Aorta (tissue), 5 donors: ENCODE results near the gene SMAD6. TPM values are rescaled to one million over a fixed set of nuclear protein-coding genes. Genes with fewer than 3 reads are reported as not detected.
A peak's percentile ranks its signal among the peaks of the same experiment; 100 is the strongest.

Experiments
- ATAC-seq: fragments of 200-7000 bp; cut with Tn5 transposase; one replicate; pipeline ENCODE4 v1.9.1; 2022; ENCODE audit warnings: moderate library complexity; ENCODE audit not compliant: low FRiP score
- DNase-seq, 2 donors: peaks; one replicate each; pipeline ENCODE4 v3.0.0-alpha.2; 2020
- H3K27ac ChIP-seq, 2 donors: one replicate each; pipeline ENCODE4 v1.5.1; 2013; ENCODE audit warnings: low read length in 2 of 2, mild to moderate bottlenecking in 2 of 2, moderate library complexity in 2 of 2, control low read depth in 1 of 2, inconsistent platforms in 1 of 2, low read depth in 1 of 2
- H3K27me3 ChIP-seq, 2 donors: one replicate each; pipeline ENCODE4 v1.6.1; 2013; ENCODE audit warnings: control low read depth in 1 of 2, low read length in 1 of 2, mild to moderate bottlenecking in 1 of 2, moderate library complexity in 1 of 2; ENCODE audit not compliant: insufficient read depth in 2 of 2, control insufficient read depth in 1 of 2
- H3K36me3 ChIP-seq, 2 donors: one replicate each; pipeline ENCODE4 v1.6.1; 2013; ENCODE audit warnings: control low read depth in 1 of 2, low read length in 1 of 2, mild to moderate bottlenecking in 1 of 2; ENCODE audit not compliant: insufficient read depth in 2 of 2, control insufficient read depth in 1 of 2
- H3K4me1 ChIP-seq, 2 donors: one replicate each; pipeline ENCODE4 v1.6.1; 2013; ENCODE audit warnings: low read length in 2 of 2, control low read depth in 1 of 2, mild to moderate bottlenecking in 1 of 2, moderate library complexity in 1 of 2; ENCODE audit not compliant: insufficient read depth in 2 of 2, control insufficient read depth in 1 of 2
- H3K4me3 ChIP-seq, 2 donors: one replicate each; pipeline ENCODE4 v1.5.1; 2013; ENCODE audit warnings: low read length in 2 of 2, control low read depth in 1 of 2, mild to moderate bottlenecking in 1 of 2
- H3K9me3 ChIP-seq: one replicate; pipeline ENCODE4 v1.6.1; 2013; ENCODE audit warnings: mild to moderate bottlenecking, low read length; ENCODE audit not compliant: control insufficient read depth
- WGBS, 2 donors: extraction: QIAGEN DNeasy Blood & Tissue Kit; methylation state at CpG; one replicate each; pipeline ENCODE4 v1.1.7; 2013; 5-methylcytosine and 5-hydroxymethylcytosine counted together
- intact Hi-C, 2 donors: fragments of 100-400 bp; cut with DNase I; formaldehyde crosslinking; loops; one replicate each; pipeline versions ENCODE4 v1.14.2 to v1.15.0; 2022
- polyA plus RNA-seq, 2 donors: library from polyadenylated mRNA; stranded (reverse); fragments of 200-250 nt; gene quantifications; one replicate each; pipeline ENCODE4 v1.2.3, GENCODE V29; 2013
- total RNA-seq, 2 donors: library from RNA; stranded (reverse); fragmentation: NEBNext Ultra II Directional; extraction: Animal tissue kit (Norgen Biotek cat#: 25700); gene quantifications; one replicate each; pipeline ENCODE4 v1.2.1, GENCODE V29; 2021
- donor health status: healthy with polysubstance abuse.
- donor health status: Bipolar disorder and iron deficiency.
- donor health status: DM: no; HTN: no; CAD: no.
- donor health status: DM: no; HTN: no; CAD: no.
- donor health status: DM: yes; HTN: yes; CAD: no.

SMAD6 gene
- total and polyA plus RNA-seq, 4 donors, result 7.1 to 92.0 (median 24.5) TPM

DNA sequence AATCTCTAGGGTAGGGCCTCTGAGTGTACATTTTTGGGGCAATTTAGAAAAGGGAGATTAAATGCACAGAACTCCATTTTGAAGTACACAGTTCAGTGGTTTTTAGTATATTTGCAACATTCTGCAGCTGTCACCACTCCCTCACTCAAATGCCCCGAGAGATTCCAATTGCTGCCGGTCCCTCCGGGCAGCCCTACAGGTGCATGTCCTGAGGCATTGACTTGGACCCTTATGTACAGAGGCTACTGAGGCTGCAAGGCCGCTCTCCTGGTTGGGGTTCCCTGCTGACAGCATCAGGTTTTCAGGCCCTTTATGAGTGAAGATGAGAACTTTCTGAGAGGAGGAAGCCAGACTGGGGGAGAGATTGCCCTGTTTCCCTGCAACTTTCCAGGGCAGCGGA lies 39.6 kb downstream of the SMAD6 start:
- intact Hi-C loops, result no loop called here
- Histone ChIP-seq H3K4me3 (no peak overlapping the region), H3K4me1 (no peaks in the 10 kb centered on the region), H3K27me3 (no peaks in the 10 kb centered on the region), H3K27ac (no peak overlapping the region), H3K9me3 (no peaks in the 10 kb centered on the region), H3K36me3 (no peaks in the 10 kb centered on the region)
- no peak for ATAC-seq
- WGBS, 2 donors, result 84 to 89% methylated on average over 5 of the region's 5 CpGs
- DNase-seq, result no peak

DNA sequence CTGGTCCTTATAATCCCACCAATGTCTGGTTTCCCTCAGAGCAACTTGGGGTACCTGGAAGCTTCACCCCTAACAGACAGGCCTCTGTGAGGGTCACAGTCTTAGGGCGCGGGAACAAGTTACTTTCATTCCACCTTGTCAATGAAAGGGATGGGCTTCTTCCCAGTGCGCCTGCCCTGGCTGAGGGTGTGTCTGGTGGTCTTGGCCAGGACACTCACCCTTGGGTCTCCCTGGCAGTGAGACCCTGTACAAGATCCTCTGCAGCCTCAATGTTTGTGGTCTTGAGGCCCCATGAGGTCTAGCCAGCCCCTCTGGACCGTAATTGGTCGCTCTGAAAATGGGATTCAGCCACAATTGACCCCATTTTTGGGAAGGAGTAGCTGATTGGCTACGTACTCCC lies 40.2 kb downstream of the SMAD6 start:
- Histone ChIP-seq H3K9me3 (no peaks in the 10 kb centered on the region), H3K27ac (no peak overlapping the region), H3K4me3 (no peak overlapping the region), H3K27me3 (no peaks in the 10 kb centered on the region), H3K36me3 (no peaks in the 10 kb centered on the region), H3K4me1 (no peaks in the 10 kb centered on the region)
- no peak for ATAC-seq
- WGBS, 2 donors, result 93 to 99% methylated on average over 6 of the region's 6 CpGs
- DNase-seq, result no peak
- intact Hi-C loops, result no loop called here

DNA sequence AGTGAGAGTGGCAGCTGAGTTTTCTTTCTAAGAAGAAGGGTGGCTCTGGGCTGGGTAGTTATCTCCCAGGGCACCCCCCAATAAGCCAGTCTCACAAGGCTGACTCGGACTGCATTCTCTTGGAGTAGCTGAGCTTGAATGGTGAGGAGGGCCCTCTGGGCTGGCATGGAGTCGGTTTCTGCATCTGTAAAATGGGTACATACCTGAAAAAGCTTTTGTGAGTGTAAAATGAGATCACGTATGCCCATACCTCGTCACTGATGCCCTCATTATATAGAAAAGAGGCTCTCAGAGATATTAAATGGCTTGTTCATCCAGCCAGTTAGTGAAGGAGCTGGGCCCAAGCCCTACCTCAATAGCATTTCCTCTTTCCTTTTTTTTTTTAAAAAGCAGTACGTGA lies 41.2 kb downstream of the SMAD6 start:
- Histone ChIP-seq H3K27me3 (no peaks in the 10 kb centered on the region), H3K27ac (no peak overlapping the region), H3K9me3 (no peaks in the 10 kb centered on the region), H3K4me1 (no peaks in the 10 kb centered on the region), H3K36me3 (no peaks in the 10 kb centered on the region), H3K4me3 (no peak overlapping the region)
- 89 to 92% methylated on average over 5 of the region's 5 CpGs for WGBS, 2 donors
- ATAC-seq, result no peak
- intact Hi-C loops, result no loop called here
- no peak for DNase-seq

DNA sequence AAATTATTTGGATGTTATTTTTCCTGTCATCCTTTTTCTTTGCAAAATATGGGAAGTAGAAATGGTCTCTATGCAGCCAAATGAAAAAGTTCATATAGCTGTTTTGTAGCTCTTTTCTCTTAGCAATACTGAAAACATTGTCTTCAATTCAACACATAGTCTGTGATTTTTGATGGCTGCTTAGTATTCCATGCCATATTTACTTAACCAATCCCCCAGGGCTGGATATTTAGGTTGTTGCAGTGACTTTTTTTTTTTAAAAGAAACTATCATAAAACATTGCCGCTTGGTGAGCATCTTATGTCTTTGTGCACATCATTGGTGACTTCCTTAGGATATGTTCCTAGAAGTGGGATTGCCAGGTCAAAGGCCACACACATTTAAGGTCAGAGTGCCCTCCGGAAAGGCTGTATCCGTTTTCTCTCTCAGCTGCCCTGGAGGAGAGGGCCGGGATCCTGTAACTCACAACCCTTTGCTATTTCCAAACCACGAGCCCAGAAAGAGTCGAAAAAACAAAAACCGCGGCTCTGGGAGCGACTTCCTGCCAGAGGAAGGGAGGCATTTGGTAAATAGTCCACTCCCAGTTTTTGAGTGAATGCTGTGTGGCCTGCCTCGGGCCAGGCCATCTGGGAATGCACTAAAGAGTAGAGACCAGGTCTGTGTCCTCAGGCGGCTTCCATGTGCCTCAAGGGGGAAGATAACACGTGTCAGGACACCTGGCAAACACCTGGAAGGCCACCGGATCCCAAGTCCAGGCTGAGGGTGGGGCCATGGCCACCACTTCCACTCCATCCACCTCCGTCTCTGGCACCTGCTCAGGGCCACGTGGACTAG lies 41.9 kb downstream of the SMAD6 start:
- Histone ChIP-seq H3K36me3 (no peaks in the 10 kb centered on the region), H3K4me3 (no peak overlapping the region), H3K27me3 (no peaks in the 10 kb centered on the region), H3K4me1 (no peaks in the 10 kb centered on the region), H3K27ac (no peak overlapping the region), H3K9me3 (no peaks in the 10 kb centered on the region)
- 32 to 35% methylated on average over 15 of the region's 15 CpGs for WGBS, 2 donors
- ATAC-seq (no peak), DNase-seq (peak in 1 of 2 donors; percentile 32)
- intact Hi-C loops, result no loop called here

DNA sequence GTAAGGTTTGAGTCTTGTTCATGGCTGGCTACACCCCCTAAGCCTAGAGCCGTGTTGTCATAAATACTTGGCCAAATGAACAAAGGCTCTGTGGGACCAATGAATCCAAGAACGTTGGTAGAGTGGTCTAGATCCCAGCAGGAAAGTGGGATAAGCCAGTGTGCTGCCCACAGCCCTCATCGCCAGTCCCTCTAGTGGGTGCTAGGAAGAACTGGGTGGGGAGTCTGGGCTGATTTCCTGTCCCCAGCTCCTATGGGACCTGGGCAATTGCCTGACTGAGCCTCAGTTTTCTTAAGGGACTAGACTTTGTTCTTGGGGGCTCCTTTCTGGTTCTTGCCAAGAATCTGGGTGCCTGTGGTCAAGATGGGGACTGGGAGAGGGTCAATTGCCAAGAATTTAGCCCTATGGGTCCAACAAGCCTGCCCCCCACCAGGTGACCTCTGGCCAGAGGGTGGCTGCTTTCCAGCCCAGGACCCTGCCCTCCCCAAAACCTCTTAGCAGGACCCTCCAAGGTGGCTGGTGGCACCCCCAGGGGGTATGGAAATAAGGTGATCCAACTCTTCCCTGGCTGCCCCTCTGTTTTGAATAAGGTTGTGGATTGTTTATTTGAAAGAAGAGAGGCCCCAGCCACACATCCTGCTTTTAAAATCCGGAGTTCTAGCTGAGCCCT lies 42.7 kb downstream of the SMAD6 start:
- Histone ChIP-seq H3K27me3 (no peaks in the 10 kb centered on the region), H3K9me3 (no peaks in the 10 kb centered on the region), H3K4me1 (no peaks in the 10 kb centered on the region), H3K36me3 (no peaks in the 10 kb centered on the region), H3K27ac (no peak overlapping the region), H3K4me3 (no peak overlapping the region)
- DNase-seq, result peak in 1 of 2 donors; percentile 20
- WGBS, 2 donors, result 61 to 64% methylated on average over 4 of the region's 4 CpGs
- ATAC-seq, result no peak
- intact Hi-C loops, result no loop called here

DNA sequence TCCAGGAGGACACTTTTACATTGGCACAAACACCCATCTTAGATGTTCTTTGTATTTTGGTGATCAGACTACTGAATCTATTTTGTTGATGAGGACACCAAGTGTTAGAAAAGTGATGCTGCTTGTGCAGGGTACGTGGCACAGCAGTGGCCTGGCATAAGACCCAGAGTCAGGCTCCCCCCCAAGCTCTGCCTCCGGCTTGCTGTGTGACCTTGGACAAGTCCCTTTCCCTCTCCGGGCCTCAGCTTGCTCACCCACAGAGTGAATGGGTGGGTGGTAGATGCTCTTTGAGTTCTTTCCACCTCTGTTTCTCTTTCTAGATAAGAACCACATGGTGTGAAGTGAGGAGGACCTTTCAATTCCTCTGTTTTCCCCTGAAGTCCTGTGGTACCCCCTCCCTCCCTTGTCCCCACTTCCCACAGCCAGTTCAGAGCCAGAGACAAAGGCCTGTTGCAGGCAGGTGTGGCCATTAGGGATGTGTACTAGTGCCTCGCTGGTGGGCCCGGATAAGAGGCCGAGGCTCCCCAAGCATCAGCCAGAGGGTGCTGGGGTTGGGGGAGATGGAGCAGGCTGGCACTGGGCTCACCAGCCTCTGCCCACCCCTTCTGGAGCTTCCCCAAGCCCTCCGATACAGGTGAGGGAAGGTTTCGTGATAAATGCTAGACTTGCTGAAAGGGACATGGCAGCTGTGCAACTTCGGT lies 43.6 kb downstream of the SMAD6 start:
- Histone ChIP-seq H3K27me3 (no peaks in the 10 kb centered on the region), H3K9me3 (no peaks in the 10 kb centered on the region), H3K36me3 (no peaks in the 10 kb centered on the region), H3K27ac (no peak overlapping the region), H3K4me3 (no peak overlapping the region), H3K4me1 (no peaks in the 10 kb centered on the region)
- intact Hi-C loops, result no loop called here
- ATAC-seq (no peak), DNase-seq (peak in 1 of 2 donors; percentile 16)
- WGBS, 2 donors, result 88 to 89% methylated on average over 9 of the region's 9 CpGs

DNA sequence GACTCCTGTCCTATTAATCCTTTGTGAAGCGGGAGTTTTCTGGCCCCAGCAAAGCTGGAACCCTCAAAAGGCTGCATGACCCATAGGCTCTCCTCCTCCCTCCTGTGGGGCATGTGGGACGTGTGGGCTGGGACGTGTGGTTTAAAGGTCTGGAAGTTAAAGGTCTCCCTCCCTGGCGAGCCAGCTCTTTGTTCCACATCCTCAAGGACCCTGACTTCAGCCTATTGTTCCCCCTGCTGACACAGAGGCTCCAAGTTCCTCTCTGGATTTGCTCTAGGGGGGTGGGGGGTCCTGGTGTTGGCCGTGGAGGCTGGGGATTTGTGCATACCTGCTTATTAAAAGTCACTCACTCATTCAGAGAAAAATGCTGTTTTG lies 44.2 kb downstream of the SMAD6 start:
- Histone ChIP-seq H3K27me3 (no peaks in the 10 kb centered on the region), H3K27ac (no peak overlapping the region), H3K36me3 (no peaks in the 10 kb centered on the region), H3K4me3 (no peak overlapping the region), H3K4me1 (no peaks in the 10 kb centered on the region), H3K9me3 (no peaks in the 10 kb centered on the region)
- WGBS, 2 donors, result 65 to 71% methylated on average over 5 of the region's 5 CpGs
- peak in 1 of 2 donors; percentile 34 for DNase-seq
- ATAC-seq, result no peak
- intact Hi-C loops, result no loop called here

DNA sequence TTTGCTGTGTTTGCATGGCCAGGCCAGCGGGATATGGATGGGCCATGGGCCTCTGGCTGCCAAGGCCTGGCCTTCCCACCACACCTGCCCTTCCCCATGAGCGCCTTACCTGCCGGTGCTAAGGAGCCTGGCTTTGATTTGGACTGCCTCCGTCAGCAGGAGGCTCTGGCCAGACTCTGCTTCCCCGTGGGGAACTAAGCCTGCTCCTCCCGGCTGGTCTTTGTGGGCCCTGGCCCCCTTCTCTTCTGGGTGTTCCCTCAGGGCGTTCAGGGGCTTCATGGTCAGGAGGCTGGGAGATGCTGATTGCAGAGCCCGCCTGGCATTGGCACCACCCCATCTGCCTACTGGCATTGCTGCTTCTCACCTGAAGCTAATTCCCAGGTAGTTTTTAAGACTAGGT lies 45.2 kb downstream of the SMAD6 start:
- H3K9me3 ChIP-seq, result no peaks in the 10 kb centered on the region
- H3K4me3 ChIP-seq, result no peak overlapping the region
- ATAC-seq (no peak), DNase-seq (peak in 1 of 2 donors; percentile 34)
- no peaks in the 10 kb centered on the region for H3K4me1 ChIP-seq
- WGBS, 2 donors, result 90 to 91% methylated on average over 8 of the region's 8 CpGs
- peak overlapping the region in 1 of 2 donors; percentile 4 for H3K27ac ChIP-seq
- H3K36me3 ChIP-seq, result no peaks in the 10 kb centered on the region
- no peaks in the 10 kb centered on the region for H3K27me3 ChIP-seq
- intact Hi-C loops, result no loop called here
